HL-60 (cell line): Measurements from ENCODE around the gene ROBO1.

Experiments
- DNase-seq, 2 experiments: peaks; one replicate each; pipeline ENCODE4 v3.0.0-alpha.2; 2010 to 2020; ENCODE audit warnings: low read depth in 1 of 2, low spot score in 1 of 2
- H3K27ac ChIP-seq: fragments of 250-450 bp; sonication (Bioruptor Pico); replicated peaks from 2 replicates; pipeline ENCODE4 v1.5.1; 2020; ENCODE audit warnings: mild to moderate bottlenecking, moderate library complexity
- H3K27me3 ChIP-seq: fragments of 250-450 bp; sonication (Bioruptor Pico); 2 replicates; pipeline ENCODE4 v1.5.1; 2021; ENCODE audit warnings: mild to moderate bottlenecking, moderate library complexity; ENCODE audit not compliant: insufficient read depth, poor library complexity, severe bottlenecking
- H3K4me3 ChIP-seq: replicated peaks from 2 replicates; pipeline ENCODE4 v1.5.1; 2011; ENCODE audit warnings: mild to moderate bottlenecking, control low read depth, low read length; ENCODE audit not compliant: insufficient read depth
- GABPA ChIP-seq: IDR thresholded peaks from 2 replicates; pipeline ENCODE4 v1.6.1; 2012; ENCODE audit warnings: low read depth
- POLR2AphosphoS5 ChIP-seq: IDR thresholded peaks from 2 replicates; pipeline ENCODE4 v1.6.1; 2012; ENCODE audit warnings: low read depth
- REST ChIP-seq: IDR thresholded peaks from 2 replicates; pipeline ENCODE4 v1.6.1; 2012; ENCODE audit warnings: low read depth; ENCODE audit not compliant: insufficient replicate concordance
- SPI1 ChIP-seq: IDR thresholded peaks from 2 replicates; pipeline ENCODE4 v1.6.1; 2012; ENCODE audit warnings: low read depth, mild to moderate bottlenecking, borderline replicate concordance
- TF ChIP-seq, protein P1 (sequence below): IDR thresholded peaks from one replicate; pipeline ENCODE4 v1.5.1; 2011; ENCODE audit warnings: low read length, control low read depth, inconsistent platforms; ENCODE audit not compliant: insufficient read depth

ROBO1 gene

GRCh38 chr3:78857494-78858111 lies 910.2 kb downstream of the ROBO1 start:
- Histone ChIP-seq H3K4me3 (no peak overlapping the region), H3K27ac (no peak overlapping the region), H3K27me3 (no peaks in the 10 kb centered on the region)
- TF ChIP-seq REST (no peak), GABPA (no peak), POLR2AphosphoS5 (no peak), SPI1 (no peak)
- TF ChIP-seq, protein P1, sequence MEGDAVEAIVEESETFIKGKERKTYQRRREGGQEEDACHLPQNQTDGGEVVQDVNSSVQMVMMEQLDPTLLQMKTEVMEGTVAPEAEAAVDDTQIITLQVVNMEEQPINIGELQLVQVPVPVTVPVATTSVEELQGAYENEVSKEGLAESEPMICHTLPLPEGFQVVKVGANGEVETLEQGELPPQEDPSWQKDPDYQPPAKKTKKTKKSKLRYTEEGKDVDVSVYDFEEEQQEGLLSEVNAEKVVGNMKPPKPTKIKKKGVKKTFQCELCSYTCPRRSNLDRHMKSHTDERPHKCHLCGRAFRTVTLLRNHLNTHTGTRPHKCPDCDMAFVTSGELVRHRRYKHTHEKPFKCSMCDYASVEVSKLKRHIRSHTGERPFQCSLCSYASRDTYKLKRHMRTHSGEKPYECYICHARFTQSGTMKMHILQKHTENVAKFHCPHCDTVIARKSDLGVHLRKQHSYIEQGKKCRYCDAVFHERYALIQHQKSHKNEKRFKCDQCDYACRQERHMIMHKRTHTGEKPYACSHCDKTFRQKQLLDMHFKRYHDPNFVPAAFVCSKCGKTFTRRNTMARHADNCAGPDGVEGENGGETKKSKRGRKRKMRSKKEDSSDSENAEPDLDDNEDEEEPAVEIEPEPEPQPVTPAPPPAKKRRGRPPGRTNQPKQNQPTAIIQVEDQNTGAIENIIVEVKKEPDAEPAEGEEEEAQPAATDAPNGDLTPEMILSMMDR: no peak
- DNase-seq: no peak

DNA sequence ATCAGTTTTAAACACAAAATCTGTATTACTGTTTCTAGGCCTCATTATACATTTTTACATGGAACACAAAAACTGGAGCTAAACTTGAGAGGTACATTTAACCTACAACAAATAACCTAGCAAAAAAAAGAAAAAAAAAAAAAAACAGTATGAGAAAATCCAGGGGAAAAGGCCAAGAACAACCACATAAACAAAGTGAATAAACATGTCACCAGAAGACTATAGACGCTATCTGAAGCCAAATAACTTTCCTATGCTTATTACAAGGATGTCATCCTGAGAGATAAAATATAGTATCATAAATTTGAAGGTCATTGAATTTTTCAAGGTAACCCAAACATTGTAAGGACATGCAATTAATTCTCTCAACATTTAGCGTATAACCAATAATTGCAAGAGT lies 911.6 kb downstream of the ROBO1 start:
- no peak for DNase-seq
- Histone ChIP-seq H3K4me3 (no peak overlapping the region), H3K27me3 (no peaks in the 10 kb centered on the region), H3K27ac (no peak overlapping the region)
- no peak for TF ChIP-seq POLR2AphosphoS5
- no peak for TF ChIP-seq GABPA
- TF ChIP-seq SPI1: no peak
- TF ChIP-seq REST: no peak
- TF ChIP-seq, protein P1: no peak

DNA sequence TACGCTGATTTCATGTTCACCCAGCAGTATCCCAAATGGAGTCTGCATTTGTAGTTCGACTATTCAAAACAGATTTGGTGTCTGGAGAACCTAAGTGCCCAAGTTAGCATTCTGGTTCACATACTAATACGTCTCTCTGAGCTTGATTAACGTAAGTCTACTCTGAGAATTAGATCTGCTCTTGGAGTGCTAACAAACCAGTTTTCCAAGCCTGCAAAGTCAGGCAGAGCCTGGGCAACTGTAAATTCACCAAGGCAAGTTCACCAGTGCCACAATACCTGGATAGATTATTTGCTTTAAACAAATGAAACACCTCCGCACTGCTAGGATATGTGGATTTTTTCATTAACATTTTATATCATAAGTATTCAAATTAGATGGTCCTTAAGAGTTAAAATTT lies 912.6 kb downstream of the ROBO1 start:
- Histone ChIP-seq H3K27me3 (no peaks in the 10 kb centered on the region), H3K27ac (no peak overlapping the region), H3K4me3 (no peak overlapping the region)
- DNase-seq: no peak
- TF ChIP-seq, protein P1: no peak
- TF ChIP-seq POLR2AphosphoS5 (no peak), SPI1 (no peak), GABPA (no peak), REST (no peak)
